GM06990 (cell line): ENCODE data around the gene LYRM2.

Experiments
- DNase-seq: peaks from one replicate; pipeline ENCODE4 v3.0.0-alpha.2; 2011; ENCODE audit not compliant: insufficient read length; ENCODE audit errors: extremely low read depth
- H3K27me3 ChIP-seq: replicated peaks from 2 replicates; pipeline ENCODE4 v1.6.0; 2011; ENCODE audit warnings: low read length; ENCODE audit not compliant: control insufficient read depth, insufficient read depth
- H3K36me3 ChIP-seq: 2 replicates; pipeline ENCODE4 v1.5.1; 2011; ENCODE audit warnings: low read length; ENCODE audit not compliant: control insufficient read depth, insufficient read depth
- H3K4me3 ChIP-seq: replicated peaks from 2 replicates; pipeline ENCODE4 v1.5.1; 2011; ENCODE audit warnings: low read depth, mild to moderate bottlenecking, control low read depth, low read length
- TF ChIP-seq, protein P1 (sequence below): IDR thresholded peaks from 2 replicates; pipeline ENCODE4 v1.5.1; 2011; ENCODE audit warnings: low read length, control low read depth, mild to moderate bottlenecking, inconsistent platforms; ENCODE audit not compliant: insufficient read depth, poor library complexity, severe bottlenecking

The LYRM2 gene

GRCh38 chr6:89680551-89680950, 42.0 kb upstream of the LYRM2 start:
- no peak overlapping the region for H3K4me3 ChIP-seq
- no peaks in the 10 kb centered on the region for H3K27me3 ChIP-seq
- no peak for DNase-seq
- peaks cover 31% of the 10 kb centered on the region for H3K36me3 ChIP-seq
- TF ChIP-seq, protein P1, sequence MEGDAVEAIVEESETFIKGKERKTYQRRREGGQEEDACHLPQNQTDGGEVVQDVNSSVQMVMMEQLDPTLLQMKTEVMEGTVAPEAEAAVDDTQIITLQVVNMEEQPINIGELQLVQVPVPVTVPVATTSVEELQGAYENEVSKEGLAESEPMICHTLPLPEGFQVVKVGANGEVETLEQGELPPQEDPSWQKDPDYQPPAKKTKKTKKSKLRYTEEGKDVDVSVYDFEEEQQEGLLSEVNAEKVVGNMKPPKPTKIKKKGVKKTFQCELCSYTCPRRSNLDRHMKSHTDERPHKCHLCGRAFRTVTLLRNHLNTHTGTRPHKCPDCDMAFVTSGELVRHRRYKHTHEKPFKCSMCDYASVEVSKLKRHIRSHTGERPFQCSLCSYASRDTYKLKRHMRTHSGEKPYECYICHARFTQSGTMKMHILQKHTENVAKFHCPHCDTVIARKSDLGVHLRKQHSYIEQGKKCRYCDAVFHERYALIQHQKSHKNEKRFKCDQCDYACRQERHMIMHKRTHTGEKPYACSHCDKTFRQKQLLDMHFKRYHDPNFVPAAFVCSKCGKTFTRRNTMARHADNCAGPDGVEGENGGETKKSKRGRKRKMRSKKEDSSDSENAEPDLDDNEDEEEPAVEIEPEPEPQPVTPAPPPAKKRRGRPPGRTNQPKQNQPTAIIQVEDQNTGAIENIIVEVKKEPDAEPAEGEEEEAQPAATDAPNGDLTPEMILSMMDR, result no peak

DNA sequence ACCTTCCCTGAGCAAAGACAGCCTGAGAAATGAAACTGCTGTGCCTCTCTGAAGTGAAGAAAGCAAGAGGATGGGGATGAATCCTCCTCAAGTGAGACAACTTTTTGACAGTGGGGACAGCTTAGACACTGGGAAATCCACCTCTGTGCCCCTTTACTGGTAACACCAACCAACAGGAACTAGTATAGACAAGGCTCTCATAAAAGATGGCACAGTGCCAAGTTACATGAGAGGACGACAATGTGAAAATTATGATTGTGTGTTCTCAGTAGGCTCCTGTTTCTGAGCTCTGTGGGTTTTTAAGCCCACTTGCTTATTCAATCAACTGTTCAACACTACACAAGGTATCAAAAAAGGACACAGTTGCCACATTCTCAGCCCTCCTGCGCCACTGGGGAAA, 41.6 kb upstream of the LYRM2 start:
- no peaks in the 10 kb centered on the region for H3K27me3 ChIP-seq
- no peak for DNase-seq
- TF ChIP-seq, protein P1, result no peak
- no peak overlapping the region for H3K4me3 ChIP-seq
- H3K36me3 ChIP-seq, result peaks cover 29% of the 10 kb centered on the region

- Histone ChIP-seq H3K27me3 (no peaks in the 10 kb centered on the region), H3K36me3 (peaks cover 26% of the 10 kb centered on the region), H3K4me3 (no peak overlapping the region)
- TF ChIP-seq, protein P1, result no peak
- DNase-seq, result no peak
These were observed 40.9 kb upstream of the LYRM2 start for GRCh38 chr6:89679215-89680120.

- TF ChIP-seq, protein P1, result no peak
- Histone ChIP-seq H3K36me3 (peaks cover 30% of the 10 kb centered on the region), H3K4me3 (no peak overlapping the region), H3K27me3 (no peaks in the 10 kb centered on the region)
- DNase-seq, result no peak
These were observed 40.0 kb upstream of the LYRM2 start for GRCh38 chr6:89678531-89678930.

DNA sequence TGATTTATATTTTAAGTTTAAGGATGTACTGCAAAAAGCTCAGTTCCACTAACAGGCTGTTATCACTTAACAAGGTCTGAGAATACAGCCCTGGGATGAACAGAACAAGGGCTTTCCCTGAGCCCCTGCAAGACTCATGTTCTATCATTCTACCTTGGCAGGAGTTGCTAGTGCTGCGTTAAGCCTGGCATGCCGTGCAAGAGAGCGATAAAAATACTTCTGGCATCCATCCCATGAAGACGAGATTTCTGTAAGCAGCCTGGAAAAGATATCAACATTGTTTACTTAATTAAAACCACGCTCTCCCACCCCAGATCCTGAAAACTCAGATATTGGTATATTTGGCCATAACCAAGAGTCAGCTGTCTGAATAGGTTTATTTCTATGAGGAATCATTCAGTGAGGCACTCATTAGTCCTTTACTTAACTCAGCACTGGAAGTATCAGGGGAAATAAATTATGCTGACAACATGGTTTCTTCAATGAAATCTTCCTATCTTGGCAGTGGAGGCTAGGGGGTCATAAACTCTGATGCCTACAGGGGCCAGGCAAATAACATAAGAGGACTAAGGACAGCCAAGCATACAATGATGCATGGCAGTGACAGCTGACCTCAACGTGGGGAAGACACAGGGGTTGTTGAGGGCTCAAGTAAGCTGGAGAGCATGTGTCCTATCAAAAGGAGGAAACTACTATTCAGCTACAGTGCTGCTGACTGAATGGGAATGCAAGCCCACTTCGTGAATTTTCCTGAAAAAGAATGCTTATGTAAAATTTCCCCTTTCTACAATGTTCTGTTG, 37.6 kb upstream of the LYRM2 start:
- no peak for DNase-seq
- no peak overlapping the region for H3K4me3 ChIP-seq
- TF ChIP-seq, protein P1, result no peak
- H3K27me3 ChIP-seq, result no peaks in the 10 kb centered on the region
- peaks cover 31% of the 10 kb centered on the region for H3K36me3 ChIP-seq
